ENCODE data around the gene COLEC11.

- no peak for TF ChIP-seq EZH2 (IDR thresholded peaks at IDR 0.05; ENCODE audit: borderline replicate concordance, insufficient read depth, low read depth, low read length, poor library complexity, severe bottlenecking)
- TF ChIP-seq, protein P1, sequence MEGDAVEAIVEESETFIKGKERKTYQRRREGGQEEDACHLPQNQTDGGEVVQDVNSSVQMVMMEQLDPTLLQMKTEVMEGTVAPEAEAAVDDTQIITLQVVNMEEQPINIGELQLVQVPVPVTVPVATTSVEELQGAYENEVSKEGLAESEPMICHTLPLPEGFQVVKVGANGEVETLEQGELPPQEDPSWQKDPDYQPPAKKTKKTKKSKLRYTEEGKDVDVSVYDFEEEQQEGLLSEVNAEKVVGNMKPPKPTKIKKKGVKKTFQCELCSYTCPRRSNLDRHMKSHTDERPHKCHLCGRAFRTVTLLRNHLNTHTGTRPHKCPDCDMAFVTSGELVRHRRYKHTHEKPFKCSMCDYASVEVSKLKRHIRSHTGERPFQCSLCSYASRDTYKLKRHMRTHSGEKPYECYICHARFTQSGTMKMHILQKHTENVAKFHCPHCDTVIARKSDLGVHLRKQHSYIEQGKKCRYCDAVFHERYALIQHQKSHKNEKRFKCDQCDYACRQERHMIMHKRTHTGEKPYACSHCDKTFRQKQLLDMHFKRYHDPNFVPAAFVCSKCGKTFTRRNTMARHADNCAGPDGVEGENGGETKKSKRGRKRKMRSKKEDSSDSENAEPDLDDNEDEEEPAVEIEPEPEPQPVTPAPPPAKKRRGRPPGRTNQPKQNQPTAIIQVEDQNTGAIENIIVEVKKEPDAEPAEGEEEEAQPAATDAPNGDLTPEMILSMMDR (IDR thresholded peaks at IDR 0.05), result no peak
Measured at GRCh38 chr2:3672861-3673678, 78.2 kb downstream of the COLEC11 start.

Data from B cell (primary cell).